Stimulated activated CD4-positive, alpha-beta T cell treated with anti-CD3 and anti-CD28 coated beads, Interleukin-4, amount 100 ng/mL, for 4 hours (primary cell): ENCODE results near the gene BICD1.
"Not testable (repeated sequence)": the region's sequence is repeated elsewhere in the genome, so short reads cannot be mapped to it uniquely, and the experiment has no call there.

Source experiments
- DNase-seq, 2 experiments: peaks; one replicate each; pipeline ENCODE4 v3.0.0-alpha.2; 2020

Gene BICD1

GRCh38 chr12:32146074-32146873, 39.6 kb downstream of the BICD1 start:
- no peak for DNase-seq

GRCh38 chr12:32148372-32148771, 41.7 kb downstream of the BICD1 start:
- DNase-seq = no peak

GRCh38 chr12:32149489-32149888, 42.8 kb downstream of the BICD1 start:
- DNase-seq = no peak

DNA sequence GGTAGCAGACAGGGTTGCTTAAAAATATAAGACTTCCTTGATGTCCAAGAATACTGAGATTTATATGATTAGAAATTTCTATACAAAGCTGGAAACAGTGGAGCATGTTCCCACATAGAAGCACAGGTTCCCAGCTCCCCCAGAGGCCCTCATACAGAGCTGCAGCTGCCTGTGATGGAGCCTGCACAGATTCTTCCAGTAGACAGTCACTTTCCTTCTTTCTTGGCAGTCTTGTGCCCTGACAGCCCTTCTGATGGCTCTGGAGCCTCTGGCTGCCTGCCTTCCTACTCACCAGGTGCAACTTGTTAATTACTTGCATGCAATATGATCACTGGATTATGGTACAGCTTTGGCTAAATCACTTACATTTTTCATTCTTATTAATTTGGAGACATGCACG, 44.4 kb downstream of the BICD1 start:
- DNase-seq = no peak

GRCh38 chr12:32151552-32151951, 44.9 kb downstream of the BICD1 start:
- no peak for DNase-seq

- no peak for DNase-seq
These were observed 48.4 kb downstream of the BICD1 start for GRCh38 chr12:32155041-32155440.

GRCh38 chr12:32155961-32156529, 49.4 kb downstream of the BICD1 start:
- DNase-seq = no peak

DNA sequence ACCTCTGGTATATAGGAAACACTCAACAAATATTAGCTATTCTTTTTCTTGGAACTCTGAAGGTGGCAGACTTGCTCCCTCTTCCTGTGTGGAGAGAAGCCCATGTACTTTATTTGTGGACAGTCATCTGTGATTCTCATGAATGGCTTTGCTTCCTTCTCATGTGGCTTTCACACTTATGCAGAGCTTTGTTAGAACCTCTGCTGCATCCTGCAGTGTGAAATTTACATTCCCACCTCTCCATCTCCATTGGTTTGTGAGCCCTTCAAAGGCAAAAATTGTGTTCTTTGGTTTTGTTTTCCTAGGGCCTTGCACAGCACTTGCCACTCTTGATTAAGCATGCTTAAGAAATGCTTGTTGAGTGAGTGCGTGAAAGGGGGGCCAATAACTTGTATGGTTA, 51.9 kb downstream of the BICD1 start:
- DNase-seq = no peak

DNA sequence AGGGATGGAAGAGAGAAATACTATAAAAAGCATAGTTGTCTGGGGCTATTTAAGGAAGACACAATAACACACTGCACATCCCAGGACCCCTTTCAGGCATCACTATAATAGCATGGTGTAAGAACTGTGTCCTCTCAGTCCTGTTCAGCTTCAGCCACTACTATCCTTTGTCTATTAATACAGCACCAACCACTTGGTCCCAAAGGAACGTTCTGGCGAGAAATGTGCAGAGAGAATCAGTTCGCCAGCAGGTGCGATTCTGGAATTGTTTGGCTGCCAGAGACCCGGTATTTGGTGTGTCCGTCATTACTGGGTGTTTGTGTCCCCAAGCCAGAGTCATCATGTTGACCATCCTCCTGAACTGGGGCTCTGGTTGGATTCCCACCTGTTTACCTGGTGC, 52.7 kb downstream of the BICD1 start:
- DNase-seq = no peak

- DNase-seq = no peak
These were observed 53.3 kb downstream of the BICD1 start for GRCh38 chr12:32159925-32160324.

GRCh38 chr12:32161058-32161457, 54.4 kb downstream of the BICD1 start:
- DNase-seq = no peak

- DNase-seq = no peak
These were observed 56.9 kb downstream of the BICD1 start for GRCh38 chr12:32163596-32163995.

- DNase-seq = no peak
These were observed 59.9 kb downstream of the BICD1 start for GRCh38 chr12:32166510-32166909.

- DNase-seq = no peak
These were observed 63.9 kb downstream of the BICD1 start for GRCh38 chr12:32170437-32170998.

- no peak for DNase-seq
These were observed 64.6 kb downstream of the BICD1 start for GRCh38 chr12:32171211-32171610.

DNA sequence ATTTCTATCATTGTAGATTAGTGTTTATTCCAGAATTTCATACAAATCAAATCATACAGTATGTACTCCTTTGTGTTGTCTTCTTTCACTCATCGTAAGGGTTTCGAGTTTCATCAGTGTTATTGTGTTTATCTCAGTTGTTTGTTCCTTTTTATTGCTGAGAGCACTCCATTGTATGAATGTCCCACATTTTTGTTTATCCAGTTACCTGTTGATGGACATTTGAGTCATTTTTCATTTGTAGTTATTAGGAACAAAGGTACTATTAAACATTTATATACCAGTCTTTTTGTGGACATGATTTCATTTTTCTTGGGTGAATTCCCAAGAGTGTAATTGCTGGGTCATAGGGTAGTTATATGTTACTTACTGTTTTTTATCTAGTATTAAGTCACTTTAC, 70.0 kb downstream of the BICD1 start:
- DNase-seq = no peak

DNA sequence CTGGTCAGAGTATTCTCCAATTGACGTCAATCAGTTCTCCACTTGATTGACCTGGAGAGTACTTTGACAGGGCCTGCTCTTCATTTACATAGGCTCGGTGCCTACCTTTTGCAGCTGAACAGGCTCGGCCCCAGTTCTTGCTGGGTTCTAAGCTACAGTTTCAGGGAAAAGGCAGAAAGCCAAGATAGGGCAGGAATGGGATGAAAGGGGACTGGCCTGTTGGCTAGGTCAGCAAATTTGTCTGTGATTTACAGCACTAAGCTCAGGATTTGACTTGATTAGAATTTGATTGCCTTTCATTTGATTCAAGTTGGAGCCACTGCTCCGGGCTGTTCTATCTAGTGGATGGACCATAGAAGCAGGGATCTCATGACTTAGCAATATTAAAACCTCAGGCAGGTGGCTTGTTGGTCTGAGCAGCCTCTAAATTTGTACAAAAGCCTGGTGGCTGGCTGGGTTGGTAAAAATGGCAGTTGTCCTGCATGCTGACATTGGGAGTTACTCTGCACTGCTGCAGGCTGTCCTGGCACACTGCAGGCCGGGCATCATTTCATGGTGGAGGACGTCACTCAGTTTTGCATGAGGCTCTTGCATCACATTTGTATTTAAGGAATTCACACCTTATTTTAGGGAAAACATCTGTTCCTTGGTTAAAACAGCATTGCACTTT, 71.8 kb downstream of the BICD1 start:
- no peak for DNase-seq

DNA sequence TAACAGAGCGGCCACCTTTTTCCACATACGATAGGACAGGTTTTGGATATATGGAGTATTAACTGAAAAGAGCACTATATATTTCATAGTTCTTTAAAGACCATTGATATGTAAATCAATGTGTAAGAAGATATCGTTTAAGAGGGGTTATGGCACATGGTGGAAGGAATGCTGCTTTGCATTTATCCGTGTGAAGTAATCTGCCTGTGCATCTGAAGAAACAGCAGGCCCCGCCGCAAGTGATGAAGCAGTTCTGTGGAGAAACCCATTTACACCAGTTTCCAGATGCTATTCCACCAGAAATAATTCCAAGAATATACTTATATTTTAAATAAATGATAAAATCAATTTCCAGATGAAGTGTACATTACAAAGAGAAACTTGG, 72.4 kb downstream of the BICD1 start:
- DNase-seq = no peak

- DNase-seq = no peak
These were observed 75.0 kb downstream of the BICD1 start for GRCh38 chr12:32181498-32182175.

GRCh38 chr12:32183650-32184049, 77.0 kb downstream of the BICD1 start:
- no peak for DNase-seq

- DNase-seq = not testable (repeated sequence)
These were observed 80.5 kb downstream of the BICD1 start for GRCh38 chr12:32187127-32187526.

DNA sequence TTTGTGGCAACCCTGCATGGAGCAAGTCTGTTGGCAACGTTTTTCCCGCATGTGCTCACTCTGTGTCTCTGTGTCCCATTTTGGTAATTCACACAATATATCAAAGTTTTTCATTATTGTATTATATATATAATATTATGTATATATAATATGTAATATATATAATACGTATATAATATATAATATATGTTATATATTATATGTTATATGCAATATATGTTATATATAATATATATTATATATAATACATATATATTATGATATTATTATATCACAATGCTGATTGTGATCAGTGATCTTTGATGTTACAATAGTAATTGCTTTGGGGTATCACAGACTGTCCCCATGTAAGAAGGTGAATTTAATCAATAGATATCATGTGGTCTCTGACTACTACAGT, 84.8 kb downstream of the BICD1 start:
- DNase-seq = no peak
